HEK293 (cell line): ENCODE data around the gene WWOX.

ENCODE experiments used
- CTCF ChIA-PET: fragments of 350-600 bp; formaldehyde crosslinking; extraction: SDS; loops from one replicate; lab custom pipeline; 2021; ENCODE audit warnings: antibody characterized with exemption; lab: Yijun Ruan, JAX
- POLR2A ChIA-PET: fragments of 300-600 bp; formaldehyde crosslinking; extraction: SDS; loops from one replicate; lab custom pipeline; 2020; ENCODE audit warnings: antibody characterized with exemption, inconsistent platforms; lab: Yijun Ruan, JAX
- H3K27ac ChIP-seq: fragments of 200-500 bp; sonication (Bioruptor generic); 2 replicates; pipeline ENCODE4 v1.5.1; 2014; ENCODE audit warnings: low read depth, low read length, control low read depth, inconsistent platforms; ENCODE audit errors: extremely low read depth
- H3K36me3 ChIP-seq, 2 experiments: fragments of 200-500 bp in 1 of 2; sonication (Bioruptor generic) in 1 of 2; 1 replicate in 1 of 2; 2 replicates in 1 of 2; pipeline ENCODE4 v1.5.1; 2014 to 2017; ENCODE audit warnings: inconsistent platforms in 2 of 2, low read length in 2 of 2; ENCODE audit not compliant: control insufficient read depth in 2 of 2, insufficient read depth in 1 of 2
- H3K4me1 ChIP-seq: fragments of 200-500 bp; sonication (Bioruptor generic); 2 replicates; pipeline ENCODE4 v1.5.1; 2014; ENCODE audit warnings: mild to moderate bottlenecking, low read length, inconsistent platforms; ENCODE audit not compliant: control insufficient read depth, insufficient read depth
- H3K4me3 ChIP-seq: 2 replicates; pipeline ENCODE4 v1.5.1; 2011; ENCODE audit warnings: low read depth, mild to moderate bottlenecking, control low read depth, low read length, moderate library complexity
- H3K9me3 ChIP-seq: fragments of 200-500 bp; sonication (Bioruptor generic); 2 replicates; pipeline ENCODE4 v1.5.1; 2014; ENCODE audit warnings: low read depth, low read length, inconsistent platforms; ENCODE audit not compliant: control insufficient read depth, insufficient read depth
- HOXA7 ChIP-seq: sonication (generic); formaldehyde crosslinking; IDR thresholded peaks from 2 replicates; pipeline ENCODE4 v1.8.1; 2022; ENCODE audit warnings: missing genetic modification reagents, borderline replicate concordance
- KLF1 ChIP-seq: fragments of 450-650 bp; formaldehyde crosslinking; IDR thresholded peaks from 2 replicates; pipeline ENCODE4 v1.5.1; 2016; ENCODE audit warnings: missing biosample characterization, missing genetic modification characterization
- OVOL3 ChIP-seq: fragments of 450-650 bp; formaldehyde crosslinking; IDR thresholded peaks from 2 replicates; pipeline ENCODE4 v1.5.1; 2016; ENCODE audit warnings: missing biosample characterization, missing genetic modification characterization
- SP2 ChIP-seq: fragments of 450-650 bp; formaldehyde crosslinking; IDR thresholded peaks from 2 replicates; pipeline ENCODE4 v1.5.1; 2016; ENCODE audit warnings: missing biosample characterization, missing genetic modification characterization
- TCF7L2 ChIP-seq: IDR thresholded peaks from 2 replicates; pipeline ENCODE4 v1.6.1; 2011; ENCODE audit warnings: low read depth, mild to moderate bottlenecking, inconsistent platforms, low read length, moderate library complexity, borderline replicate concordance
- YY1 ChIP-seq: fragments of 450-650 bp; formaldehyde crosslinking; IDR thresholded peaks from 2 replicates; pipeline ENCODE4 v1.5.1; 2018; ENCODE audit warnings: missing biosample characterization, missing genetic modification characterization
- ZFP41 ChIP-seq: fragments of 450-650 bp; formaldehyde crosslinking; IDR thresholded peaks from 2 replicates; pipeline ENCODE4 v1.5.1; 2016; ENCODE audit warnings: missing biosample characterization, missing genetic modification characterization, borderline replicate concordance
- ZNF16 ChIP-seq: fragments of 450-650 bp; formaldehyde crosslinking; IDR thresholded peaks from 2 replicates; pipeline ENCODE4 v1.5.1; 2016; ENCODE audit warnings: low read depth, missing biosample characterization, missing genetic modification characterization
- ZNF248 ChIP-seq: fragments of 450-650 bp; formaldehyde crosslinking; IDR thresholded peaks from 2 replicates; pipeline ENCODE4 v1.5.1; 2017; ENCODE audit warnings: missing biosample characterization, missing genetic modification characterization
- ZNF510 ChIP-seq: fragments of 450-650 bp; formaldehyde crosslinking; IDR thresholded peaks from 2 replicates; pipeline ENCODE4 v1.5.1; 2018; ENCODE audit warnings: mild to moderate bottlenecking, missing genetic modification characterization, missing biosample characterization; ENCODE audit not compliant: insufficient replicate concordance
- ZNF621 ChIP-seq: fragments of 450-650 bp; formaldehyde crosslinking; IDR thresholded peaks from 2 replicates; pipeline ENCODE4 v1.5.1; 2017; ENCODE audit warnings: missing biosample characterization, missing genetic modification characterization
- ZSCAN16 ChIP-seq: fragments of 450-650 bp; formaldehyde crosslinking; IDR thresholded peaks from 2 replicates; pipeline ENCODE4 v1.5.1; 2016; ENCODE audit warnings: missing biosample characterization, missing genetic modification characterization
- TF ChIP-seq, protein P1 (sequence below): fragments of 450-650 bp; formaldehyde crosslinking; IDR thresholded peaks from 2 replicates; pipeline ENCODE4 v1.5.1; 2016; ENCODE audit warnings: missing biosample characterization, missing genetic modification characterization
- TF ChIP-seq, protein P2 (sequence below): fragments of 450-650 bp; formaldehyde crosslinking; IDR thresholded peaks from 2 replicates; pipeline ENCODE4 v1.5.1; 2016; ENCODE audit warnings: missing biosample characterization, missing genetic modification characterization
- TF ChIP-seq, protein P3 (sequence below): fragments of 450-650 bp; IDR thresholded peaks from 2 replicates; pipeline ENCODE4 v1.5.1; 2018; ENCODE audit warnings: missing biosample characterization, mild to moderate bottlenecking, missing genetic modification characterization
- TF ChIP-seq, protein P4 (sequence below): fragments of 450-650 bp; formaldehyde crosslinking; IDR thresholded peaks from 2 replicates; pipeline ENCODE4 v1.5.1; 2016; ENCODE audit warnings: missing biosample characterization, missing genetic modification characterization

Gene WWOX

DNA sequence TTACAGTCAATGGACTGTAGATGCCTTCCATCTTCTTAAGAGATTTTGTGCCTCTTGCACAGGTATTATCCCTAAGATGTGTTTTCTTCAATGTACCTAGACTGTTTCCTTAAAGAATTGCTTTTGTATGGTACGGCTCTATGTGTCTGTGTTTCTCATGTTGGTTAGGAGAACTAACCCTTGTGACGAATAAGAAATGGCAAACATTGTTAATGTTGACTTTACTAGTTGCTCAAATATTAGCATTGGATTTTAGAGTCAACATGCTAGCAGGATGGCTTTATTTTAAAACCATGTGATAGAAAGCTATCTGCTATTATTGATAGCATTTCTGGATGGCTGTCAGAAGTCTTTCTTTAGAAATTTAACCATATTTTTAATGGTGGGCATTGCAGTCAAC, 34.5 kb downstream of the WWOX start (continued):
- TF ChIP-seq, protein P1, sequence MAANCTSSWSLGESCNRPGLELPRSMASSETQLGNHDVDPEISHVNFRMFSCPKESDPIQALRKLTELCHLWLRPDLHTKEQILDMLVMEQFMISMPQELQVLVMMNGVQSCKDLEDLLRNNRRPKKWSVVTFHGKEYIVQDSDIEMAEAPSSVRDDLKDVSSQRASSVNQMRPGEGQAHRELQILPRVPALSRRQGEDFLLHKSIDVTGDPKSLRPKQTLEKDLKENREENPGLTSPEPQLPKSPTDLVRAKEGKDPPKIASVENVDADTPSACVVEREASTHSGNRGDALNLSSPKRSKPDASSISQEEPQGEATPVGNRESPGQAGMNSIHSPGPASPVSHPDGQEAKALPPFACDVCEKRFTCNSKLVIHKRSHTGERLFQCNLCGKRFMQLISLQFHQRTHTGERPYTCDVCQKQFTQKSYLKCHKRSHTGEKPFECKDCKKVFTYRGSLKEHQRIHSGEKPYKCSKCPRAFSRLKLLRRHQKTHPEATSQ: no peak
- TF ChIP-seq ZNF248 (tag by site-specific recombination) (no peak), TCF7L2 (no peak), SP2 (tag by site-specific recombination) (no peak), KLF1 (tag by site-specific recombination) (no peak), OVOL3 (tag by site-specific recombination) (no peak)
- TF ChIP-seq, all 188 proteins: peak for 0

DNA sequence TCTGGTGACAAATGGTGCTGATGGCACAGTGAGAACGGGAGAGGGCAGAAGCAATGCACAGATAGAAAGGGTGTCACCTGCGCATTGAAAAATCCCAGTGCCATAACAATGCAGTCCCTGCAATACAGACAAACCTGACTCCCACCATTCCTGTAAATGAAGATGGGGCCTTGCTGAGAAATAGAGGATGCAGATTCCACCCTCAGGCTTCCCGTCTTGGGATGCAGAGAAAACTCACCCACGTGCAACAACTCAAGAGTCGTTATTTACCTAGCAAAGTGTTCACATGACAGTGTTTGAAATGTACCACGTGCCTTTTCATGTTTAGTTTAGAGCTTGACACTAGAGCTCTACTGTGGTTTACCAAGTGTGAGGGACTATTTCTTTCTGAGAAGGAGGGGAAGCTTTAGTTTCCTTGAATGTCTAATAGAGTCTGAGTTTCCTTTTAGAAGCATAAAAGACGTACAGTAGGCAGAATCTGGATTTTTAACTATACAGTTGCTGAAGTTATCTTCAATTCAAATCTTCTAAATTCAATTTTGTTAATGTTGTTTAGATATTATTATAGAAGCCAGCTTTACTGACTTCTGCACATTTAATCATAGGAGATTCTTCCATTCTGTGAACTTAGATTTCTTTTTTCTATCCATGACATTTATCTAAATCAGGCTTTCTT, 35.6 kb downstream of the WWOX start:
- Histone ChIP-seq H3K9me3 (no peaks in the 10 kb centered on the region), H3K36me3 (peaks cover 0 to 10% of the 10 kb centered on the region in 2 experiments; a peak in 2 of 3 replicates), H3K4me3 (no peak overlapping the region), H3K27ac (no peak overlapping the region)
- POLR2A ChIA-PET: no interaction called here
- TF ChIP-seq ZNF621 (tag by site-specific recombination): no peak
- TF ChIP-seq, all 188 proteins: peak for 0
- no peaks in the 10 kb centered on the region for H3K4me1 ChIP-seq
- CTCF ChIA-PET: interaction anchor here (0.7 kb wide), 2 partner anchors 20 to 571 kb away, joined by 3 to 4 read pairs; no protein-coding TSS in a partner anchor

DNA sequence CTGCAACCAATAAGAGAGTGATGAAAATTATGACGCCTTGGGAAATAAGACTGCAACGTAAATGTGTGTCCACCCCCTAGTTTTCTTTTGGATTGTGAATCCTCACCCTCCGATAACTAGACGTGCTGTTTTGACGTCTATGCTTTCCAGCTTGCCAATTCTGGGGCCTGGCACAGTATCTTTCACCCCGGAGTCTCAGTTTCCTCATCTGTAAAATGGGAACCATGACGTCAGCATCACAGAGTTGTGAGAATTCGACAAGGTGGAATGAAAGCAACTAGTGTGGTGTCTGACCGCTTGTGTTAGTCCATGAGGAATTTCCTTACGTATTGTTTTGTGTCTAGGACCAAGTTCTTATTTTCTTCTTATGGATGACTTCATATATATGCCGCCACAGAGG, 37.7 kb downstream of the WWOX start:
- CTCF ChIA-PET: interaction anchor here (0.6 to 1.4 kb wide), 2 partner anchors 12 to 321 kb away, joined by 3 to 4 read pairs; no protein-coding TSS in a partner anchor
- no peaks in the 10 kb centered on the region for H3K9me3 ChIP-seq
- POLR2A ChIA-PET: no interaction called here
- no peaks in the 10 kb centered on the region for H3K36me3 ChIP-seq
- H3K4me1 ChIP-seq: no peaks in the 10 kb centered on the region
- H3K4me3 ChIP-seq: no peak overlapping the region
- no peak for TF ChIP-seq ZNF16
- no peak for TF ChIP-seq ZSCAN16
- TF ChIP-seq, protein P2, sequence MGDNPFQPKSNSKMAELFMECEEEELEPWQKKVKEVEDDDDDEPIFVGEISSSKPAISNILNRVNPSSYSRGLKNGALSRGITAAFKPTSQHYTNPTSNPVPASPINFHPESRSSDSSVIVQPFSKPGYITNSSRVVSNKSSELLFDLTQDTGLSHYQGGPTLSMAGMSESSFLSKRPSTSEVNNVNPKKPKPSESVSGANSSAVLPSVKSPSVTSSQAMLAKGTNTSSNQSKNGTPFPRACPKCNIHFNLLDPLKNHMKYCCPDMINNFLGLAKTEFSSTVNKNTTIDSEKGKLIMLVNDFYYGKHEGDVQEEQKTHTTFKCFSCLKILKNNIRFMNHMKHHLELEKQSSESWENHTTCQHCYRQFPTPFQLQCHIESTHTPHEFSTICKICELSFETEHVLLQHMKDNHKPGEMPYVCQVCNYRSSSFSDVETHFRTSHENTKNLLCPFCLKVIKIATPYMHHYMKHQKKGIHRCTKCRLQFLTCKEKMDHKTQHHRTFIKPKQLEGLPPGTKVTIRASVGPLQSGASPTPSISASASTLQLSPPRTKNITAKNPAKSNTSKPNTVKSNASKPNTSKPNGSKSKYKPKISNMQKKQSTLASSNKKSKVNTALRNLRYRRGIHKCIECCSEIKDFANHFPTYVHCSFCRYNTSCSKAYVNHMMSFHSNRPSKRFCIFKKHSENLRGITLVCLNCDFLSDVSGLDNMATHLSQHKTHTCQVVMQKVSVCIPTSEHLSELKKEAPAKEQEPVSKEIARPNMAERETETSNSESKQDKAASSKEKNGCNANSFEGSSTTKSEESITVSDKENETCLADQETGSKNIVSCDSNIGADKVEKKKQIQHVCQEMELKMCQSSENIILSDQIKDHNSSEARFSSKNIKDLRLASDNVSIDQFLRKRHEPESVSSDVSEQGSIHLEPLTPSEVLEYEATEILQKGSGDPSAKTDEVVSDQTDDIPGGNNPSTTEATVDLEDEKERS (tag by site-specific recombination): no peak
- TF ChIP-seq, all 188 proteins: peak for 0
- no peak overlapping the region for H3K27ac ChIP-seq

DNA sequence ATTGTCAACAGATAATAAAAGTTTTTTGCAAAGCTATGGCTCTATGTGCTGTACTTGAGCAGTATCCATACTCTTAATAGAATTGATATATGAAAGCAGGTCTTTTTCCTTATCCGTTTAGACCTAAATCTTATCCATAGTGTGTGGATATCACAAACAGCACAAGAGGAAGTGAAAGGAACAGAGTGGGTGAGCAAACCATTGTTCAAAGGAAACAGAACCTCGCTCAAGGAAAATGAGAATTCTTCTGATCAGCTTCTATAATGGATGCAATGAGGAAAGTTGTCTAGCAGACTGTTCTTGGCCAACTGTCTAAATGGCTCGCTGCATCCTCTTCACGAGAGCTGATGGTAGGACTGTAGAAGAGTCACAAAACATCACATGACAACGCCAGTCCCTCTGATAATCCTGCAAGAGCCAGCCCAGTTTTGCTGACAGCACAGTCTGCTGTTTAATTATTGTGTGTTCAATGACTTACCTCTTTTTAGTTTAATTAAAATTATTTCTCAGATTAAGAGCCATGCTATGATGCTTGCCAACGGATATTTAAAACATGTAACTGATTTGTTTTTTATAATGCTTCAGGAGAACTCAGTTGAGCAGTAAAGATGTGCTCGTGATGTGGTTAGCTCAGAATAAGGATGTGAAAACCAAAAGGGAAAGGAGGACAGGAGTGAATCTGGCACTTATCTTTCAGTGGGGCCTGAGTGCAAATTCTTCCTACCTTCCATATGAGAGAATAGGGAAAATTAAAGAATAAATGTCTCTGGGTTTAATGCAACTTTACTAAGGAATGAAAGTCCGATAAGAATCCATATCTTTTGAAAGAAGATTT, 38.5 kb downstream of the WWOX start:
- ChIA-PET POLR2A (no interaction called here), CTCF (no interaction called here)

More for the DNA sequence above, 38.5 kb downstream of the WWOX start:
- no peaks in the 10 kb centered on the region for H3K9me3 ChIP-seq
- no peaks in the 10 kb centered on the region for H3K36me3 ChIP-seq
- no peak overlapping the region for H3K4me3 ChIP-seq
- H3K27ac ChIP-seq: no peak overlapping the region
- TF ChIP-seq ZFP41 (tag by site-specific recombination) (no peak), YY1 (tag by site-specific recombination) (no peak), ZNF510 (tag by site-specific recombination) (no peak), HOXA7 (CRISPR knock-in tag) (no peak)
- TF ChIP-seq, protein P3, sequence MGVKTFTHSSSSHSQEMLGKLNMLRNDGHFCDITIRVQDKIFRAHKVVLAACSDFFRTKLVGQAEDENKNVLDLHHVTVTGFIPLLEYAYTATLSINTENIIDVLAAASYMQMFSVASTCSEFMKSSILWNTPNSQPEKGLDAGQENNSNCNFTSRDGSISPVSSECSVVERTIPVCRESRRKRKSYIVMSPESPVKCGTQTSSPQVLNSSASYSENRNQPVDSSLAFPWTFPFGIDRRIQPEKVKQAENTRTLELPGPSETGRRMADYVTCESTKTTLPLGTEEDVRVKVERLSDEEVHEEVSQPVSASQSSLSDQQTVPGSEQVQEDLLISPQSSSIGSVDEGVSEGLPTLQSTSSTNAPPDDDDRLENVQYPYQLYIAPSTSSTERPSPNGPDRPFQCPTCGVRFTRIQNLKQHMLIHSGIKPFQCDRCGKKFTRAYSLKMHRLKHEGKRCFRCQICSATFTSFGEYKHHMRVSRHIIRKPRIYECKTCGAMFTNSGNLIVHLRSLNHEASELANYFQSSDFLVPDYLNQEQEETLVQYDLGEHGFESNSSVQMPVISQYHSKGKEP (tag by site-specific recombination): no peak
- TF ChIP-seq, protein P4, sequence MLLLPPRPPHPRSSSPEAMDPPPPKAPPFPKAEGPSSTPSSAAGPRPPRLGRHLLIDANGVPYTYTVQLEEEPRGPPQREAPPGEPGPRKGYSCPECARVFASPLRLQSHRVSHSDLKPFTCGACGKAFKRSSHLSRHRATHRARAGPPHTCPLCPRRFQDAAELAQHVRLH: no peak
- peaks cover 2% of the 10 kb centered on the region; the same call in 1 of the 2 replicates for H3K4me1 ChIP-seq
